HCT116 (cell line): ENCODE measurements around the gene NTRK3. TPM values are rescaled to one million over a fixed set of nuclear protein-coding genes. Genes with fewer than 3 reads are reported as not detected.
"Not testable (repeated sequence)": the region's sequence is repeated elsewhere in the genome, so short reads cannot be mapped to it uniquely, and the experiment has no call there.

Source experiments
- ATAC-seq: fragments of 200-7000 bp; cut with Tn5 transposase; 2 replicates; pipeline ENCODE4 v1.9.1; 2020; ENCODE audit warnings: mild to moderate bottlenecking, moderate library complexity
- BruUV-seq: library from RNA; stranded (reverse); fragments of 400-500 nt; replicated peaks from 2 replicates; lab custom pipeline; 2021; lab: Mats Ljungman, UMichigan
- CTCF ChIA-PET: fragments of 300-600 bp; sonication (Branson Sonifier 250); formaldehyde crosslinking; loops from one replicate; lab custom pipeline; 2021; ENCODE audit warnings: antibody characterized with exemption; lab: Charles Lee
- POLR2A ChIA-PET: fragments of 300-600, 350-600 bp; sonication (Branson Sonifier 250); formaldehyde crosslinking; loops from one replicate; lab custom pipeline; 2021; ENCODE audit warnings: antibody characterized with exemption; lab: Charles Lee
- RAD21 ChIA-PET, 2 experiments: fragments of 300-600 bp; sonication (Branson Sonifier 250); formaldehyde crosslinking; loops; one replicate each; lab custom pipeline; 2023; ENCODE audit warnings: low total read pairs in 2 of 2; ENCODE audit not compliant: uncharacterized antibody in 2 of 2, unreplicated experiment in 2 of 2, low non-redundant PET in 1 of 2; lab: Charles Lee
- DNase-seq: peaks from one replicate; pipeline ENCODE4 v3.0.0-alpha.2; 2010; ENCODE audit warnings: low read depth, low spot score
- H2AFZ ChIP-seq: fragments of 200-600 bp; shearing (Covaris generic), sonication (generic); 2 replicates; pipeline ENCODE4 v1.6.1; 2017; ENCODE audit warnings: low read depth, mixed run types, mixed read lengths, antibody characterized with exemption, low read length; ENCODE audit not compliant: poor library complexity, severe bottlenecking
- H3K27ac ChIP-seq: 2 replicates; pipeline ENCODE4 v1.5.1; 2012; ENCODE audit warnings: low read depth, low read length
- H3K27me3 ChIP-seq: fragments of 200-600 bp; sonication (generic); 2 replicates; pipeline ENCODE4 v1.6.1; 2016; ENCODE audit warnings: mixed run types, low read length, mixed read lengths; ENCODE audit not compliant: insufficient read depth
- H3K36me3 ChIP-seq, 2 experiments: fragments of 200-500 bp in 1 of 2; fragments of 200-600 bp in 1 of 2; sonication (Bioruptor generic) in 1 of 2; sonication (generic) in 1 of 2; 2 replicates each; pipeline versions ENCODE4 v1.5.1 to v1.6.1; 2014 to 2016; ENCODE audit warnings: low read length in 2 of 2, inconsistent platforms in 1 of 2, mixed read lengths in 1 of 2, mixed run types in 1 of 2; ENCODE audit not compliant: insufficient read depth in 2 of 2, control insufficient read depth in 1 of 2
- H3K4me1 ChIP-seq, 2 experiments: fragments of 200-600 bp in 1 of 2; sonication (generic) in 1 of 2; 2 replicates each; pipeline versions ENCODE4 v1.5.1 to v1.6.1; 2012 to 2017; ENCODE audit warnings: low read length in 2 of 2, inconsistent platforms in 1 of 2, mild to moderate bottlenecking in 1 of 2, mixed read lengths in 1 of 2, mixed run types in 1 of 2, moderate library complexity in 1 of 2; ENCODE audit not compliant: insufficient read depth in 2 of 2, control insufficient read depth in 1 of 2
- H3K4me2 ChIP-seq: fragments of 200-600 bp; sonication (generic); 2 replicates; pipeline ENCODE4 v1.6.1; 2017; ENCODE audit warnings: mixed run types, low read length, mixed read lengths
- H3K4me3 ChIP-seq, 2 experiments: fragments of 200-600 bp in 1 of 2; sonication (generic) in 1 of 2; replicated peaks in 1 of 2; 2 replicates each; pipeline ENCODE4 v1.5.1; 2011 to 2016; ENCODE audit warnings: low read length in 2 of 2, control low read depth in 1 of 2, low read depth in 1 of 2, mild to moderate bottlenecking in 1 of 2, mixed read lengths in 1 of 2, mixed run types in 1 of 2
- H3K79me2 ChIP-seq: fragments of 200-600 bp; sonication (generic); 2 replicates; pipeline ENCODE4 v1.6.1; 2017; ENCODE audit warnings: mild to moderate bottlenecking, mixed run types, low read length, moderate library complexity, mixed read lengths; ENCODE audit not compliant: insufficient read depth
- H3K9ac ChIP-seq: fragments of 200-600 bp; sonication (generic); 2 replicates; pipeline ENCODE4 v1.6.1; 2016; ENCODE audit warnings: low read length, mixed read lengths
- H3K9me2 ChIP-seq: fragments of 200-600 bp; sonication (generic), shearing (Covaris generic); 2 replicates; pipeline ENCODE4 v1.6.1; 2017; ENCODE audit warnings: mixed run types, mild to moderate bottlenecking, moderate library complexity; ENCODE audit not compliant: insufficient read depth
- H3K9me3 ChIP-seq, 2 experiments: fragments of 200-500 bp in 1 of 2; fragments of 200-600 bp in 1 of 2; sonication (Bioruptor generic) in 1 of 2; sonication (generic) in 1 of 2; 2 replicates each; pipeline ENCODE4 v1.6.1; 2014 to 2017; ENCODE audit warnings: low read length in 2 of 2, mixed read lengths in 2 of 2, inconsistent platforms in 1 of 2, low read depth in 1 of 2, mild to moderate bottlenecking in 1 of 2, mixed run types in 1 of 2, moderate library complexity in 1 of 2; ENCODE audit not compliant: control insufficient read depth in 1 of 2, insufficient read depth in 1 of 2
- H4K20me1 ChIP-seq: fragments of 200-600 bp; sonication (generic), shearing (Covaris generic); 2 replicates; pipeline ENCODE4 v1.6.1; 2017; ENCODE audit warnings: mixed run types, mild to moderate bottlenecking, moderate library complexity; ENCODE audit not compliant: insufficient read depth
- CBX3 ChIP-seq: IDR thresholded peaks from 2 replicates; pipeline ENCODE4 v1.6.1; 2012; ENCODE audit warnings: low read depth
- EZH2 ChIP-seq: fragments of 200-600 bp; sonication (generic); IDR thresholded peaks from 2 replicates; pipeline ENCODE4 v1.6.1; 2017; ENCODE audit warnings: antibody characterized with exemption, mixed run types
- FOSL1 ChIP-seq: IDR thresholded peaks from 2 replicates; pipeline ENCODE4 v1.6.1; 2012; ENCODE audit warnings: low read depth
- POLR2A ChIP-seq: IDR thresholded peaks from 2 replicates; pipeline ENCODE4 v1.7.0; 2011; ENCODE audit warnings: borderline replicate concordance; ENCODE audit not compliant: insufficient read depth, insufficient read length; ENCODE audit errors: extremely low read depth
- SIN3A ChIP-seq: IDR thresholded peaks from 2 replicates; pipeline ENCODE4 v1.6.1; 2012; ENCODE audit warnings: low read depth
- SP1 ChIP-seq: IDR thresholded peaks from 2 replicates; pipeline ENCODE4 v1.6.1; 2012; ENCODE audit warnings: low read depth
- intact Hi-C: fragments of 100-400 bp; cut with micrococcal nuclease; formaldehyde crosslinking; loops from 2 replicates; pipeline ENCODE4 v1.10.0; 2022
- total RNA-seq: library from RNA; stranded (reverse); gene quantifications from one replicate; pipeline ENCODE4 v1.2.1, GENCODE V29; 2021; ENCODE audit not compliant: unreplicated experiment

The NTRK3 gene
- total RNA-seq, 1 experiment from 2014 or later: not detected

DNA sequence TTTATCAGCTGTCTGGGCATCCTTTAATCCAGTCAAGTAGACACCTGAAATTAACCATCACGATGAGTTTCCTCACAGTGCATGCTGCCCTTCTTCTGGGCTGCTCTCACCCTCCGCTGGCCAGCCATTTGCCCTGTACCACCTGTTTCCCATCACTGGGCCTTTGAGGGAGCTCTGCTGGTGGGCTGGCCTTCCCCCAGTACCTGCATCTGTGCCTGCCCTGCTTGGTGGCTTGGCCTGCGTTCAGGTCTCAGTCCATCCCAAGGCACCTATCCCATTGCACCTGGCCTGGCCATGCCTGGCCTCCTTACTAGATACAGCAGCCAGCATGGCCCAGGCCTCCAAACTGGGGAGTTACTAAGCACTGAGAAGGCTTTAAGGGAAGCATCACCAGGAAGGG is 413.2 kb downstream of the NTRK3 start (continued):
- no peak for TF ChIP-seq SP1
- TF ChIP-seq FOSL1: no peak

- Histone ChIP-seq H3K9ac (no peak overlapping the region), H3K27ac (no peak overlapping the region), H3K79me2 (no peaks in the 10 kb centered on the region), H3K4me2 (no peak overlapping the region), H3K36me3 (no peaks in the 10 kb centered on the region), H3K4me3 (no peak overlapping the region), H3K9me3 (peaks cover 3 to 9% of the 10 kb centered on the region in 2 experiments; a peak in 2 of 4 replicates), H3K4me1 (no peaks in the 10 kb centered on the region), H2AFZ (no peak overlapping the region), H4K20me1 (no peaks in the 10 kb centered on the region), H3K9me2 (no peaks in the 10 kb centered on the region), H3K27me3 (no peaks in the 10 kb centered on the region)
- RAD21 ChIA-PET: no interaction called here
- DNase-seq: no peak
- no TSS peak for BruUV-seq
- no peak for ATAC-seq
- CTCF ChIA-PET: no interaction called here
- intact Hi-C loops: no loop called here
- POLR2A ChIA-PET: no interaction called here
- TF ChIP-seq SP1 (no peak), POLR2A (no peak), SIN3A (no peak), CBX3 (no peak), EZH2 (no peak)
Observed at GRCh38 chr15:87841426-87841998, 415.0 kb downstream of the NTRK3 start.

DNA sequence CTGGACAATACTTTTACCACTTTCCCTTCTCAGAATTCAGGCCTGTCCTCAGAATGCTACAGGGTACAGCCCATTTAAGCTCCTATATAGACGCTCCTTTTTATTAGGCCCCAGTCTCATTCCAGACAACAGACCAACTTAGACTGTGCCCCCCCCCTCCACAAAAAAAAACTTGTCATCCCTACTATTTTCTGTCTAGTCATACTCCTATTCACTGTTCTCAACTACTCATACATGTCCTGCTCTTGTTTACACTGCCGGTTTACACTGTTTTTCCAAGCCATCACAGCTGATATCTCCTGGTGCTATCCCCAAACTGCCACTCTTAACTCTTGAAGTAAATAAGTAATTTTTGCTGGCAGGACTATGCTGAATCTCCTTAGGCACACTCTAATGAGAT is 420.7 kb downstream of the NTRK3 start:
- H2AFZ ChIP-seq, H3K27ac ChIP-seq, DNase-seq, H3K4me2 ChIP-seq, H3K79me2 ChIP-seq, POLR2A ChIA-PET, H3K9ac ChIP-seq, BruUV-seq, H3K36me3 ChIP-seq, H3K9me3 ChIP-seq, CTCF ChIA-PET, RAD21 ChIA-PET, H3K9me2 ChIP-seq, H3K4me1 ChIP-seq, H3K27me3 ChIP-seq, H3K4me3 ChIP-seq, ATAC-seq, intact Hi-C loops, H4K20me1 ChIP-seq: not testable (repeated sequence)

DNA sequence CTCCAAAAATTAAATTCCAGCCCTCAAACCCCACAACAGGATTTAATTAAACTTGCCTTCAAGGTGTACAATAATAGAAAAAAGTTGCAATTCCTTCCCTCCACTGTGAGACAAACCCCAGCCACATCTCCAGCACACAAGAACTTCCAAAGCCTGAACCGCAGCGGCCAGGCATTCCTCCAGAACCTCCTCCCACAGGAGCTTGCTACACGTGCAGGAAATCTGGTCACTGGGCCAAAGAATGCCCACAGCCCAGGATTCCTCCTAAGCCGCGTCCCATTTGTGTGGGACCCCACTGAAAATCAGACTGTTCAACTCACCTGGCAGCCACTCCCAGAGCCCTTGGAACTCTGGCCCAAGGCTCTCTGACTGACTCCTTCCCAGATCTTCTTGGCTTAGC is 423.2 kb downstream of the NTRK3 start:
- H3K4me1 ChIP-seq, intact Hi-C loops, H3K27me3 ChIP-seq, ATAC-seq, H3K36me3 ChIP-seq, H3K4me3 ChIP-seq, POLR2A ChIA-PET, H3K9me3 ChIP-seq, H3K4me2 ChIP-seq, H4K20me1 ChIP-seq, BruUV-seq, RAD21 ChIA-PET, DNase-seq, CTCF ChIA-PET, H2AFZ ChIP-seq, H3K9ac ChIP-seq, H3K79me2 ChIP-seq, H3K9me2 ChIP-seq, H3K27ac ChIP-seq: not testable (repeated sequence)
